ENCODE results near the gene TRIM7.

The TRIM7 gene

GRCh38 chr5:181159286-181160151, 45.5 kb downstream of the TRIM7 start:
- DNase-seq (ENCODE audit: low read depth): peak; percentile 82
- TF ChIP-seq POLR2A (IDR thresholded peaks at IDR 0.05; ENCODE audit: extremely low read depth, insufficient read length): no peak
- peak; percentile 53; the same call in 1 of the 2 replicates for TF ChIP-seq MYC (IDR thresholded peaks at IDR 0.05; ENCODE audit: low read depth, low read length)
- peak; percentile 86 for TF ChIP-seq CTCF (IDR thresholded peaks at IDR 0.05; ENCODE audit: low read depth, low read length)
- peak; percentile 61 for TF ChIP-seq MAX (IDR thresholded peaks at IDR 0.05; ENCODE audit: low read depth, low read length)
- H3K4me3 ChIP-seq (ENCODE audit: low read depth, low read length): no peak overlapping the region

GRCh38 chr5:181158869-181159268, 46.1 kb downstream of the TRIM7 start:
- no peak for TF ChIP-seq MYC (IDR thresholded peaks at IDR 0.05; ENCODE audit: low read depth, low read length)
- no peak for TF ChIP-seq CTCF (IDR thresholded peaks at IDR 0.05; ENCODE audit: low read depth, low read length)
- TF ChIP-seq POLR2A (IDR thresholded peaks at IDR 0.05; ENCODE audit: extremely low read depth, insufficient read length): no peak
- no peak for DNase-seq (ENCODE audit: low read depth)
- no peak overlapping the region for H3K4me3 ChIP-seq (ENCODE audit: low read depth, low read length)

- no peak overlapping the region for H3K4me3 ChIP-seq (ENCODE audit: low read depth, low read length)
- no peak for DNase-seq (ENCODE audit: low read depth)
- no peak for TF ChIP-seq MYC (IDR thresholded peaks at IDR 0.05; ENCODE audit: low read depth, low read length)
- TF ChIP-seq POLR2A (IDR thresholded peaks at IDR 0.05; ENCODE audit: extremely low read depth, insufficient read length): no peak
- TF ChIP-seq CTCF (IDR thresholded peaks at IDR 0.05; ENCODE audit: low read depth, low read length): no peak
- no peak for TF ChIP-seq MAX (IDR thresholded peaks at IDR 0.05; ENCODE audit: low read depth, low read length)
Observed at GRCh38 chr5:181156758-181157157, 48.2 kb downstream of the TRIM7 start.

- TF ChIP-seq CTCF (IDR thresholded peaks at IDR 0.05; ENCODE audit: low read depth, low read length) (no peak), MAX (IDR thresholded peaks at IDR 0.05; ENCODE audit: low read depth, low read length) (no peak), POLR2A (IDR thresholded peaks at IDR 0.05; ENCODE audit: extremely low read depth, insufficient read length) (no peak), MYC (IDR thresholded peaks at IDR 0.05; ENCODE audit: low read depth, low read length) (no peak)
- no peak overlapping the region for H3K4me3 ChIP-seq (ENCODE audit: low read depth, low read length)
- no peak for DNase-seq (ENCODE audit: low read depth)
Observed at GRCh38 chr5:181153814-181154213, 51.2 kb downstream of the TRIM7 start.

- no peak for DNase-seq (ENCODE audit: low read depth)
- no peak overlapping the region for H3K4me3 ChIP-seq (ENCODE audit: low read depth, low read length)
- TF ChIP-seq POLR2A (IDR thresholded peaks at IDR 0.05; ENCODE audit: extremely low read depth, insufficient read length): no peak
- TF ChIP-seq MAX (IDR thresholded peaks at IDR 0.05; ENCODE audit: low read depth, low read length): no peak
- TF ChIP-seq CTCF (IDR thresholded peaks at IDR 0.05; ENCODE audit: low read depth, low read length): no peak
- TF ChIP-seq MYC (IDR thresholded peaks at IDR 0.05; ENCODE audit: low read depth, low read length): no peak
Observed at GRCh38 chr5:181152406-181152805, 52.6 kb downstream of the TRIM7 start.

Measured in NB4 (cell line).